AG20443 (cell line): ENCODE data around the gene CD200R1L.

Source experiments
- DNase-seq: peaks from one replicate; pipeline ENCODE4 v3.0.0; 2012; ENCODE audit warnings: low spot score, mixed read lengths

CD200R1L gene

DNA sequence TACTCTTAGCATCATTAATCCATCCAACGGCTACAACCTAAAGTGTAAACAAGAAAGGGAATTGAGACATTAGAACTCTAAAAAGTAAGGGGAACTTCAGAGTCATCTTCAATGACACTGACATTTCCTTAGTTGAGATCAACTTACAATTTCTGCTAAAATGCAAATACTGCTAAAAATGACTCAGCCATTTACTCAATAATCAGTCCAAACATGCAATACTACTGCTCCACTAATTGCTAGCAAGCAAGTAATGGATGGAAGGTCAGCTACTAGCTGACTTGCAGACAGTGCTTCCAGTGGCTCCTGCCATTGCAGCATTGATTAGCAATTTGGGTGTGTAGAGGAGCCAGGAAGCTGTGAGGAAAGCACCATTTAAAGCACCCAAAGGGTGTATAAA, 28.4 kb downstream of the CD200R1L start:
- peak; percentile 61 for DNase-seq

DNA sequence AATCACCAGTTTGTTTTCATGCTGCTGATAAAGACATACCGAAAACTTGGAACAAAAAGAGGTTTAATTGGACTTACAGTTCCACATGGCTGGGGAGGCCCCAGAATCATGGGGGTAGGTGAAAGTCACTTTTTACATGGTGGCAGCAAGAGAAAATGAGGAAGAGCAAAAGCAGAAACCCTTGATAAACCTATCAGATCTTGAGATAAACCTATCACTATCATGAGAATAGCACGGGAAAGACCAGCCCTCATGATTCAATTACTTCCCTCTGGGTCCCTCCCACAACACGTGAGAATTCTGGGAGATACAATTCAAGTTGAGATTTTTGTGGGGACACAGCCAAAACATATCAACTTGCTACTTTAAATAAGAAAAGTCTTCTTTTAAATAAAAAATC, 28.9 kb downstream of the CD200R1L start:
- no peak for DNase-seq

DNA sequence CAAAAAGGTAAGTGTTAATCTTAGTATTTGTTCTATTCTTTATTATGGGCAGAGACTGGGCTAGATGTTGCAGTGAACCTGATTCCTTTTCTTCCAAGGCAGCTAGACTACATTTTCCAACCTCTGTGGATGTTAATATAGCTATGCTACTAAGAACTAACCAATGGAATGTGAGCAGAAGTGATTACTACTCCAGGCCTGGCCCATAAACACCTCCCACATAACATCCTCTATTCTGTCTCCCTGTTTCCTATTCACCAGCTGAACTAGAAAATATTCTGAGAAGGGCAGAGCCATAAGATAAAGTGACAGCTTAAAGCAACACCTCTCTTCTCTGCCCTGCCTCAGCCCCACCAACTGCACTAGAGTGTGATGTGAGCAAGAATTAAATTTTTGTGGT, 29.4 kb downstream of the CD200R1L start:
- no peak for DNase-seq

DNA sequence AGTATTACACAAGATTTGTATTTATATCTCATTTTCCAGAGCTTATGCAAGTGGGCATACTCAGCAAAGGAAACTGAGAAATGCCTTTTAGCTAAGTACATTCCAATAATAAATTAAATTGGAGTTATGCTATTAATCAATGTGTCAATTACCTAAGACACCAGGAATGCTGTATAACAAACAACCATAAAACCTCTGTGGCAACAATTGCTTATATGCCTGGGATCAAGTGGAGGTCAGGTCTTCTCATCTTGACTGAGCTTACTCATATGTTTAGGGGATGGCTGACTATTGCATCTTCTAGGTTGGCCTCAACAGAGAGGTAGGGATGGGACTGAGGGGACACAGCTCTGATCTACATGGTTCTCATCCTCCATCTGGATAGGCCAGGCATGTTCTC, 30.7 kb downstream of the CD200R1L start:
- DNase-seq, result no peak

DNA sequence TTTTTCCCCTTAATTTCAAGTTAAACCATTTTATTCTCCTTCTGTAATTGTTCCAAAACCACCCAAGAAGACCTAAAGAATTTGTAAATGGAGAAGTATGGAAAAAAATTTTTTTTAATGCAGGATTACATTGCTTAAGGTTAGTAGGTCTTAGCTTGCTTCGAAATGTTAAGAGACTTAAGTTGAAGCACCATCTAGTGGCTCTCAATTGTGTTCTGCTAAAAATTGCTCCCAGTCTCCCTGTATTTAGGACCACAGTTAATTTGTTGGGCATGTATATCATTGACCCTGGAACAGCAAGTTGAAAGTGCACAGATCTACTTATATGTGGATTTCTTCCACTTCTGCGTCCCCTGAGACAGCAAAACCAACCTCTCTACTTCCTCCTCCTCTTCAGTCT, 32.4 kb downstream of the CD200R1L start:
- peak; percentile 52 for DNase-seq

DNA sequence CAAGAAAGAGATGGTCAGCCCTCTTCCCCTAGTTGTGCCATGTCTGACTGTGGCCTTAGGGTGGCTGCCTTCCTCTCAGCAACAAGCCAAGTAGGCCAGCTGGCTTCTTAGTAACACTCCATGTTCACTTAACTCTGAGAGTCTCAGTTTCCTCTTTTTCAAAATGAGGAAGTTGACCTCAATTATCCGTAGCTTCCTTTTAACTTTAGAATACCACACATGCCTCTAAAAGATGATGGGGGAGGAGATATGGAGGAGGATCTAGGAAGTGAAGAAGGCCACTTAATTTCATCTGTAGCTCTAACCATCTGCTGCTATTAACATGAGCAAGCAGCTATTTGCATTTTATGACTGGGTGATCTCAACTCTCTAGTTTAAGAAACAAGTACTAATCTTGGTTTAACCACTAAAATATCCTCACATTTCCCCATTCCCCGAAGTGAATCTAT, 32.9 kb downstream of the CD200R1L start:
- DNase-seq, result no peak

DNA sequence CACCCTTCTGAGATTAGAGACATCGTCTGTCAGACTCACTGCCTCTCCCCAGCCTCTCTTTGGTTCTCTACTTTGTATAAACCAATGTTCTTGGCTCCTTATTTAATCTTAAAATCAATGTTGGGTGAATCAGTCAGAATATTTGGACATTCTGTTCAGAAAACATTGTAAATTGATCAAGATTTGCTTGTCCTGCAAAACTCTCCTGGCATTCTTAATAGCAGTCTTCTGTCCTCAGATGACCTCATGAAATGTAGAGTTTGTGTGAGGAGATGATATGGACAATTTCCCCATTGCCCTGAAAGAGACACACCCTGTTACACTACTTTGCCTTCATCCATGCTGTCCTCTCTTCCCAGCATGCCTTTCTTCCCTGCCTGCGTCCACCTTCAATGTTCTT, 33.6 kb downstream of the CD200R1L start:
- DNase-seq, result no peak

DNA sequence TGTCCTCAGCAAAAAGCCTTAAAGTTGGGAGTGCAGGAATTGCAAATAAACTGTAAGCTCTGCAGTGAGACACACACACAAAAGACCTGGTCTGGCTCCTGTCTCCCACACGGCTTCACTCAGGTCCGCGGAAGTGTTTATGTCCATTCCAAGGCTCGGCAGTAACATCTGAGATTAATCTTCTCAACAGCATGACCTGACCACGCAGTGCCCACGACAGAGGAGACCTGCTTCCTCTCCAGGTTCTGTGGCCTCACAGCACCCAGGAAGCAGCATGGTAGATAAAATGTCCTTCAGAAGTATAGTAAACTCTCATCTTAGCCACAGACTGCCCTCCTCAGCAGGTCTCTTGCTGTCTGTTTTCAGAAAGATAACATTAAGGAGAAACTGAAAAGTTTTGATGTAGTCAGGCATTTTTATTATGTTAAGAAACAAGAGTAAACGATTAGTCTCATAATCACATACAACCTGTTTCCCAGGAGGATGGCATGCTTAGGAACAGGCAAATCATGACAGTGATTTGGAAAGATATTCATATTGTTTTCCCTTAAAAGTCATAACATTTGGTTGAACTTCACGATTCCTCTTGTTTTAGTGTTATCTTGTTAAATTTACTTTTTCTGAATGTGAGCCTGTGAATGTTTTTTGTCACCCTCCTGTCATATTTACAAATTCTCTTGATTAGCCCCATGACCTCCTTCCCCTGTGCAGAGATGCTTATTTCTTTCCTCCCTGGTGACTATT, 34.6 kb downstream of the CD200R1L start:
- no peak for DNase-seq

DNA sequence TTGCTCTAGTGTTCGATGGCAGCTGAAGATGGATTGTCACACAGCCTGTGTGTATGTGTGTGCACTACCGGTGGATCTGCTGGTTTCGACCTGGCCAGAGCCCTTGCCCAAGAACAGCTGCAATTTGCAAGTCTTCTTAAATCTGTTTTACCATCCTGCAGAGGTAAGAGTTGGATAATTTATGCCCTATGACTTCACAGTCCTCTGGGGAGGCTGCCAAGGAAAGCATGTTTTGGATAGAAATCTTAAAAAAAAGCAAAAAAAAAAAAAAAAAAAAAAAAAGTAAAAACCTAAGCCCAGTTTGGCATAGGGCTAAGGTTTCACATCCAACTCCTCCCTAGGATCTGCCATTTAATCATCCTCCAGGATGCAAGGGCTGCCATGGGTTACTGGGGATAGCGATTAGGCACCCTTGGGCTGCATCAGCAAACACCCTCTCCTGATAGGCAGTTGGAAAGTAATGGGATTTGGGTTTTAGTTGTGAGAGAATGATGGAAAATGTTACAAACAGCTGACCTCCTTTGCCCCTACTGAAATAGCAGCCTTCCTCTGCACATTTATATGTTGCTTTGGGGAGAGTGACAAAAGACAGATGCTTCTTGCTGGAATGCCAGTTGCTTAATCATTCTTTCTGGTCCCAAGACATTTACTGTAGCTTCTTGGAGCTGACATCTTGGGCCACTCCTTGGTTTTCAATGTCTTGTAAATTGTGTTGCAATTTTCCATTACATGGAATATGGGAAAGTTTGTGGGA, 35.4 kb downstream of the CD200R1L start:
- DNase-seq, result peak; percentile 73

DNA sequence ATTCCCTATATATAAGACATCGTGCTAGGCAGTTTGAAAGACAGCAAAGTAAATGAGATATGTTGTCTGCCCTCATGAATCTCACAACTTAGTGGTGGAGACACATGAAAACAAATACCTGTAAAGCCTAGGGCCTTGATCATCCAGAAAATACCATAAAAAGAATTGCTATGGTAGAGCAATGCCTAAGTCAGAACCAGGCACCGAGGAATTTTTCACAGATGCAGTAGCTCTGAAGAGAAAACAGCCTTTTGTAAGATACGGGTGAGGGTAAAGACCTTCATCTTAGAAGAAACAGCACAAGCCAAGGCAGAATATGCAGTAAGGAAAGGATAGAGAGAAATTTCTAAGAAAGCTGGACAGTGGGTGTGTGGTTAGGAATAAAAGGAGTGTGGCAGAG, 36.1 kb downstream of the CD200R1L start:
- DNase-seq, result no peak

DNA sequence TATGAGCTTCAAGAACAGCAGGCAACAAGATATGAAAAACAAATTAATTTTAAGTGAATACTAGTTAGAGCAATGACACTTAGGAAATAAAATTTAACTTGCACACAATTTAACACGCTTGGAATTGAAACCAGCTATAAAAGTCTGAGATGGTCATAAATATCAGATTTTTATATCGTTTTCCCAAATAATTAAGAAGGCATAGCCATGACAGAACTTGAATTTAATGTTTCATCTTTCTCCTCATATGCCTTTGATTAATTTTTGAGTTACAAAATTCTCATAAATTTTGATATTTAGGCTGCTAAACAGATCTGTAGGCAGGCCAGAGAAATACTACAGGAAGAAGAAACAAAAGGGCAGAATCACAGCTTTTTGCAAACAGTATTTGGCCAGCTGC, 38.5 kb downstream of the CD200R1L start:
- no peak for DNase-seq

DNA sequence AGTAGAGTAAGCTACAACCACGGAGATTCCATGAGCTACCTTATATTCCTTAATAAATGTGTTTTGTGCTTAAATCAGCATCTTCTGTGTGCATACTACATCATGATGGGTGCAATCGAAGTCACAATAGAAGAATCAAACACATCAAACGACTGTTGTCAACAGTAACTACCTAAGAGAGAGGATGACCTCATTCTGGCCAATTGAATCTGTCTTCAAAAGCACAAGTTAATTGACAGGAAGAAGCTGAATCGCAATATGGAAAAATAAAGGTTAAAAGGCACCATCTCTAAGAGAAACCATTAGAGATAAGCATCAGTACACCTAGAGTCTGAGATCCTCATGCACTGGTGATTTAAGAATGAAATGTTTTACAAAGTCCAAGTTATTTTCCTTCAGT, 39.0 kb downstream of the CD200R1L start:
- no peak for DNase-seq

DNA sequence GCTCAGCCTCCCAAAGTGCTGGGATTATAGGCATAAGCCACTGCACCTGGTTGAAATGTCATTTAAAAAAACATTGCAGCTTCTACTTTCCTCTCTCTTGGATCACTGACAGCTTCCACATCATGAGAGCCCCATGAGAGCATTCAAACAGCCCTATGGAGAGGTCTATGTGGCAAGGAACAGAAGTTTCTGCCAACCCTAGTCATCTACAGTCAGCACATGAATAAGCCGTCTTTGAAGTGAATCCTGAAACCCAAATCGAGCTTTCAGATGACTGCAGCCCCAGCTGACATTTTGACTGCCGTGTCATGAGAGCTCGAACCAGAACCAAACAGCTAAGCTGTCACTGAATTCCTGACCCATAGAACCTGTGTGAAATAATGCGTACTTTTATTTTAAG, 39.8 kb downstream of the CD200R1L start:
- DNase-seq, result no peak

DNA sequence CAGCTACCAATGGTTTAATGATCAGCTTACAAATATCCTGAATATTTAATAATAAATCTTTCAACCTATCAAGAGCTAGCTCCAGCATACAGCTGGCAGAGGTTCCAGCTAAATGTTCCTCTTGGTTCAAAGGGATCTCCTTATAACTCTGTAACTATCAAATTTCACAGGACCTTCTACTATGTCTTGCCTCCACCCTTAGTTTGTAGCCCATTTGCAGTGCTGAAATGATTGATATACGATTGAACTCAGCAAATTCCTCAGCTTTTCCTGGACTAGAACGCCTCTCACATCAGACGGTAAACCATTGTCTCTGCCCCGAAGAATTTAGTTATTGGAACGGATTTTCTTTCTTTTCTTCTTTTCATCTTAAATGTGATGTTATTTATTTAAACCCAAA, 41.5 kb downstream of the CD200R1L start:
- DNase-seq, result no peak

DNA sequence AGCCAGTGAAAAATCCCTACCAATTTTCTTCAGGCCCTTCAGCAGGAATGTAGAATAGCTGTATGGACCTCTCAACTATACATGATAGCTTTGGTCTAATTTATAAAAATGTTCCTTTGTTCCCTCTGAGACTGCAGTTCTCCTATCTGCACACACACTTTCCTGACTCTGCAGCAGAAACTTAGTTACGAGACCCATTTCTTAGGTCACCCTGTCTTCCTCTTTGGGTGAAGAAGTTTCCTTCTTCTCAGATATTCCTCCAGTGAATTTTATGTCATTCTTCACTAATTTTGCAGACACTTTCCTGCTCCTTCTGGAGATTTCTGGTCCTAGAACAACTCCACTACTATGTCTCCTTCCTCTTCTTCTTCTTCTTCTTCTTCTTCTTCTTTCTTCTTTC, 42.6 kb downstream of the CD200R1L start:
- DNase-seq, result no peak

DNA sequence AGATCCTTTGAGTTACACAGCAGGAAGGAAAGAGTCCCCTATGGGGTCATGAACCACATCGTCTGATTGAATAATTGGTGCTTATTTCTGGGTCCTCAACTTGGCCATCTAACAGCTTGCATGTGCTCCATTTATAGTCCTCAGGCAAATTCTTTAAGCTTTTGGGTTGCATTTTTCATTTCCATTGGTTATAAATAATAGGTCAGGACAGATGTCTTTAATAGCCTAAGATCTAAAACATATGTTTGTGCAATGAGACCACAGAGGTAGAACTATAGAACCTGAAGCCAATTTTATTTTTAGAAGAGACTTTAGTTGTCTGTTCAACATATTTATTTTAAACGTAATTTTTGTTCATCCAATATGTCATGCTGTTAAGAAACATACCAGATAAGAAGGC, 43.2 kb downstream of the CD200R1L start:
- no peak for DNase-seq

DNA sequence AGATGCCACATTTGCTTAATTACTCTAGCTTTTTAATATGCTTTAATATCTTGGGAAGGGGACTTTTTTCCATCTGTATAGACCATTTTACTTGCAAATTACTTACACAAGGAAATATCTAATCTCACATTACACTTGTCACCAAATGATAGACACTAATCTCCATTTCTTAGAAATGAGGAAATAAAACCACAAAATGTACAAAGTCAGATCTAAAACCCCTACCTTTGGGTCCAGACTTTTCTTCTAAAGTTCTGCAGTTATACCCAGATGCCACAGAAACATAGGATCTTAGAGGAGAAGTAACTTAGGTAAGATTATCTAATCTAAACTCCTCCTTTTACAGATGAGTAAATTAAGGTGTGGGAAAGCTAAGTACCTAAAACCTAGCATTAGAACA, 44.3 kb downstream of the CD200R1L start:
- DNase-seq, result no peak

DNA sequence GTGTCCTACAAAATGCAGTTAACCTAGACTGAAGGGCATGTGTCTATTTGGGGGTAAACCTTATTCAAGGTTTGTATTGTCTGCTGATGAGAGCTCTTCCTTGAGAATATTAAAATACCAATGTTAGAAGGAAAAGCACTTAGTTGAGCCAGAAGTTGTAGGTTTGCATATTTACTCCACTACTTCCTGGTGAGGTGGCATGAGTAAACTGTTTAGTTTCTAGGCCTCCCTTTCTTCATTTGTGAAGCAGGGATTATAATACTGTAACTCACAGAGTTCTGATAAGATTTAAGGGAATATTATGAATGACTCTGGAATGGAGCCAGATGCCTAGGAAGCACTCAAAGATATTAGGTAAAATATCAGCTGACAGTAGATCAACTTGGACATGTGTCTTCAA, 46.7 kb downstream of the CD200R1L start:
- DNase-seq, result no peak

DNA sequence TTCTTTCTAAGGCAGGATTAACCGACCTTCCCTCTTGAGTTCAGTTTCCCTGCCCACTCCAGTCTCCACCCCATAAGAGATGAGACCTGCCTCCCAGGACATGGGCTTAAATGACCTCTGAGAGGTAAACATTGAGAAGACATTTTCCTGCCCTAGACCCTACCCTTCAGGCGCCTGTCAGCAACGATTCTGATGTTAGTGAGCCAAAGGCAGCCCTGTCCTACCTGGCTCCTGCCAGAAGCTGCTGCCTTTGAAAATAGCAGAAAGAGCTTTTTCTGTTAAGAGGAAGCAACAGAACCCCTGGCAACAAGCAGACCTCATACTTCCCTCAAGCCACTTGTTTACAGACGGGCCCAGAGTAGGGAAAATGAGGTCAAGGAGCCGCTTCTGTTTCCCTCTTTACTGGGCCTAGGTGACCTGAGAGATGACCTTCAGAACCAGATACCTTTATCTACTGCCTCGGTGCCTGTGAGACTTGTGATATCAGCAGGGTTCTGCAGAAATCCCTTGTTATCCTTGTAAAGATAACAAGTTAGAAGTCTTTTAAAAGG, 52.0 kb downstream of the CD200R1L start:
- no peak for DNase-seq

DNA sequence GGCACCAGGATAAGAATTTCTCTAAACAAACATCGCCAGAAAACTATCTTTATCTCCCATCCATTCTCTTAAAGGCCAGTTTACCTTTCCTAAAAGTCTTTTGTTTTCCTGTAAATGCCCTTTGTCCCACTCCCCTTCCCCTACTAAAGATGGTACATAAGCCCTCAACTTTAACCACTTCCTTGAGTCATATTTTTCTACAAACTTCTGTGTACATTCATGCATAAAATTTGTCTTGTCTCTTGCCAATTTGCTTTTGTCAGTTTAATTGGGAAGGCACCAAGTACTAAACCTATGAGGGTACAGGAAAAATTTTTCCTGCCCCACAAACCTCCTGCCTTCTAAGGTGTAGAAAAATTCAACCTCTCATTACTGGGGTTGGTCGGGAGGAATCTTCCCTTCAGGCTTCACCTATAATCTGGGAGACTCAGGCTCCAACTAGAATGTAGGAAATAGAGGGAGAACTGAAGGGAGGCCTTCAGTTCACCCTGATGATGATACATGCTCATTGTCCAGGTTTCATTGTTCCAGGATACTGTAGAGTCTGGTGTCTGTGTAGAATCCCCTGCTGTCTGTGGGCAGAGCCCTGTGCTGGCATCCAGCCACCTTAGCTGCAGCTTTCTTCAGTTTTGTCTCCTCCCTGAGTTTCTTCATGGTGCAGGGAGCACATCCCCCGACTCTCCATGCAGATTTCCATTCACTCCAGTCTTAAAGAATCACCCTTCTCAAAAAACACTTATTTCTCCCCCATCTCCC, 53.2 kb downstream of the CD200R1L start:
- DNase-seq, result no peak

DNA sequence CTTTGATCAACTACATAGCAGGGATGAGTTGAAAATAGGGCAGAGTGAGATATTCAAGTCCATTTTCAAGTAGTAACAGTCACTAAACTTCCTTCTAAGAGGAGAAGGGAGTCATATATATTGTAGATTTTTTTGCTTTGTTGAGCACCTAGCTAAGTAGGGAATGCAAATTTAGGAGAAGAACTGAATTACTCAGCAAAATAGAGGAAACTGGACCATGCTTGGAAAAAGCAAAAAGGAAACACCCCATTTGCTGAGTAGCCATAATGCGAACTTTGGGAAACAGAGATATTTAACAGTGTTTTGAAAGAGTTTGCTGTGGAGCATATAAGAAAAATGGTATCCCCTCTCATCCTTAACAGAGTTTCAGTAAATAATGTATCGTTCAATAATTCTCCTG, 54.9 kb downstream of the CD200R1L start:
- DNase-seq, result no peak

DNA sequence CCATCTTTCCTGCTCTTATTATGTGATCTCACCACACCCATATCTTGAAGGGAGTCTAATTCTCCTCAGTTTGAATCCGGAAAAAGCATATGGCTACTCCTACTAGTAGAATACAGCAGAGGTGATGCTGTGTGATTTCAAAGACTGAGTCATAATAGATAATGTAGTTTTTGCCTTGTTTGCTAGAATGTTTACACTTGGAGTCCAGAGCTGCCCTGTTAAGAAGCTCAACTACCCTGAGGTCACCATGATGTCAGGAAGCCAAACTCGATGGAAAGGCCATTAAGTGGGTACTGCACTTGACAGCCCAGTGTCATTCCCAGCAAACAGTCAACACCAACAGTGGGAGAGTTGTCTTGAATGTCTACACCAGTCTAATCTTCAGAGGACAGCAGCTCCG, 56.9 kb downstream of the CD200R1L start:
- DNase-seq, result no peak
